GM23248 (cell line): ENCODE data around the gene ARL4C.

ENCODE experiments used
- EZH2 ChIP-seq: fragments of 200-600 bp; sonication (generic); IDR thresholded peaks from 2 replicates; pipeline ENCODE4 v1.6.1; 2018; ENCODE audit warnings: antibody characterized with exemption, mild to moderate bottlenecking; ENCODE audit not compliant: insufficient read depth, poor library complexity, severe bottlenecking
- EZH2phosphoT487 ChIP-seq: fragments of 200-600 bp; sonication (generic); IDR thresholded peaks from 2 replicates; pipeline ENCODE4 v1.6.1; 2018; ENCODE audit warnings: antibody characterized with exemption, moderate library complexity, mild to moderate bottlenecking, low read depth; ENCODE audit not compliant: insufficient read depth

DNA sequence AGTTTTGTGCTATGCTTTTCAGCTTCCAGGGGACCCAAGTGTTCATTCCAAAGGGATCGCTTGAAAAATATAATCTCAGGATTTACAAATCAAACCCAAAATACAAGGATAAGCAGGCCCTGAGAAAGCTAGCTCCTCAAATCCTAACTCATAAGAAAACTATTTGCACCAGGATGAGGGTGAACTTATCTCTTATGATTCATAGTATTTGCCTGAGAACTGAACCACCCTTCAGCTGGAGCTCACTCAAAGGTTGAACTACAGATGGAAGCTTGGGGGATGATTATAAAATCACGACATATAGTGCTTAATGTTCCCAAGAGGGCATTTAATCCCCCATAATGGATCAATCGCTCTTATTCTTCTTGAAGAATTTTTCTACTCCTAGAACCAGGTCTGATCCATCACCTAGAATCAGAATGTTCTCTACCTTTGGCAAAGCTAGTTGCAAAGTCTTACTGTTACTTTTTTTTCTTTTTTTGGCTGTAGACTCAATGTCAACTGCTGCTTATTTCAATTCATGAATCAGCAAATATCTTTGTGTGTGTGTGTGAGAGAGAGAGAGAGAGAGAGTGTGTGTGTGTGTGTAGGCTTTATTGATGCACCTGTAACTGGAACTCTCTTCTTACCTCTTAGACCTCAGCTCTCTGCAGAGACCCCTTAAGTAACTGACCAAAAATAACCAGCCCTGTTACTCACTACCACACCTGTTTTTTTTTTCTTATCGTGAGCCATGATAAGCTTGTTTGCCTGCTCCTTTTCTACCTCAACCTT lies 44.8 kb downstream of the ARL4C start:
- TF ChIP-seq EZH2phosphoT487 (no peak), EZH2 (no peak)
